Endodermal cell (in vitro differentiated cells): ENCODE results near the gene MKLN1. TPM values are rescaled to one million over a fixed set of nuclear protein-coding genes. Genes with fewer than 3 reads are reported as not detected.

Experiments used
- DNase-seq: peaks from one replicate; pipeline ENCODE4 v3.0.0-alpha.2; 2017
- H3K27ac ChIP-seq: 2 replicates; pipeline ENCODE4 v1.5.1; 2013; ENCODE audit warnings: mild to moderate bottlenecking, low read depth, low read length, moderate library complexity
- H3K27me3 ChIP-seq: 2 replicates; pipeline ENCODE4 v1.6.1; 2013; ENCODE audit warnings: mild to moderate bottlenecking, low read length, moderate library complexity; ENCODE audit not compliant: insufficient read depth, control insufficient read depth, poor library complexity, severe bottlenecking
- H3K36me3 ChIP-seq: 2 replicates; pipeline ENCODE4 v1.7.0; 2013; ENCODE audit warnings: mild to moderate bottlenecking, low read length, moderate library complexity; ENCODE audit not compliant: control insufficient read depth, insufficient read depth
- H3K4me1 ChIP-seq: one replicate; pipeline ENCODE4 v1.7.0; 2013; ENCODE audit warnings: low read length; ENCODE audit not compliant: control insufficient read depth, insufficient read depth
- H3K4me3 ChIP-seq: 2 replicates; pipeline ENCODE4 v1.5.1; 2013; ENCODE audit warnings: mild to moderate bottlenecking, low read length, moderate library complexity
- H3K9ac ChIP-seq: 2 replicates; pipeline ENCODE4 v1.6.1; 2013; ENCODE audit warnings: mild to moderate bottlenecking, low read length, moderate library complexity; ENCODE audit not compliant: poor library complexity, severe bottlenecking; ENCODE audit errors: extremely low read depth
- H3K9me3 ChIP-seq: 2 replicates; pipeline ENCODE4 v1.6.1; 2013; ENCODE audit warnings: mild to moderate bottlenecking, low read length, moderate library complexity; ENCODE audit not compliant: control insufficient read depth
- H3K27ac Mint-ChIP-seq: 2 replicates; pipeline ENCODE4 v1.8.0; 2020; ENCODE audit warnings: mixed read lengths
- H3K27me3 Mint-ChIP-seq: 2 replicates; pipeline ENCODE4 v1.8.0; 2021; ENCODE audit warnings: mild to moderate bottlenecking, mixed read lengths; ENCODE audit not compliant: insufficient read depth
- H3K36me3 Mint-ChIP-seq: 2 replicates; pipeline ENCODE4 v1.8.0; 2020; ENCODE audit warnings: low read depth, mixed read lengths
- H3K4me1 Mint-ChIP-seq: 2 replicates; pipeline ENCODE4 v1.8.0; 2020; ENCODE audit warnings: mixed read lengths
- H3K4me3 Mint-ChIP-seq: 2 replicates; pipeline ENCODE4 v1.8.0; 2020; ENCODE audit warnings: mild to moderate bottlenecking, moderate library complexity, mixed read lengths
- H3K9me3 Mint-ChIP-seq: 2 replicates; pipeline ENCODE4 v1.8.0; 2020; ENCODE audit warnings: mild to moderate bottlenecking, mixed read lengths
- CTCF ChIP-seq: fragments of 200-600 bp; sonication (generic); conservative IDR thresholded peaks from 2 replicates; pipeline ENCODE4 v1.5.0; 2021; ENCODE audit warnings: antibody characterized with exemption, mild to moderate bottlenecking
- WGBS, 2 experiments: methylation state at CpG; one replicate each; pipeline versions ENCODE4 v1.1.5 to v1.1.7; 2013; ENCODE audit warnings: missing lambda C conversion rate in 2 of 2, mixed read lengths in 1 of 2; ENCODE audit not compliant: insufficient coverage in 1 of 2, insufficient read length in 1 of 2; 5-methylcytosine and 5-hydroxymethylcytosine counted together
- total RNA-seq, 2 donors: library from RNA; stranded (reverse); fragmentation: NEBNext Ultra II Directional in 1 of 2; extraction: Animal tissue kit (Norgen Biotek cat#: 25700) in 1 of 2; gene quantifications; 2 replicates in 1 of 2; 3 replicates in 1 of 2; pipeline ENCODE4 v1.2.1, GENCODE V29; 2021

Gene MKLN1
- total RNA-seq, 2 donors from 2014 or later = 69.3 to 71.8 TPM

GRCh38 chr7:131289051-131289450 is 38.6 kb upstream of the MKLN1 start:
- TF ChIP-seq CTCF = no peak
- Mint-ChIP-seq H3K27ac (no peak overlapping the region), H3K36me3 (no peaks in the 10 kb centered on the region), H3K4me3 (no peak overlapping the region), H3K4me1 (no peaks in the 10 kb centered on the region), H3K9me3 (peaks cover 10% of the 10 kb centered on the region), H3K27me3 (no peaks in the 10 kb centered on the region)
- Histone ChIP-seq H3K9ac (no peak overlapping the region), H3K27ac (no peak overlapping the region), H3K4me1 (no peaks in the 10 kb centered on the region), H3K9me3 (peaks cover 9% of the 10 kb centered on the region), H3K27me3 (no peaks in the 10 kb centered on the region), H3K4me3 (no peak overlapping the region), H3K36me3 (no peaks in the 10 kb centered on the region)
- 93% methylated on average over 4 to 5 of the region's 5 CpGs for WGBS, 2 experiments
- DNase-seq = no peak

- Histone ChIP-seq H3K4me1 (no peaks in the 10 kb centered on the region), H3K4me3 (no peak overlapping the region), H3K9ac (no peak overlapping the region), H3K27me3 (no peaks in the 10 kb centered on the region), H3K36me3 (no peaks in the 10 kb centered on the region), H3K9me3 (peaks cover 6% of the 10 kb centered on the region), H3K27ac (no peak overlapping the region)
- no peak for TF ChIP-seq CTCF
- Mint-ChIP-seq H3K27me3 (no peaks in the 10 kb centered on the region), H3K9me3 (peaks cover 9% of the 10 kb centered on the region), H3K27ac (no peak overlapping the region), H3K4me1 (peaks cover 6% of the 10 kb centered on the region), H3K4me3 (no peak overlapping the region), H3K36me3 (no peaks in the 10 kb centered on the region)
- DNase-seq = no peak
- WGBS, 2 experiments = 86 to 95% methylated on average over 3 to 4 of the region's 4 CpGs
Measured at GRCh38 chr7:131292141-131292905, 35.4 kb upstream of the MKLN1 start.

- peaks cover 2% of the 10 kb centered on the region for H3K9me3 ChIP-seq
- H3K36me3 ChIP-seq = no peaks in the 10 kb centered on the region
- H3K9me3 Mint-ChIP-seq = peaks cover 4% of the 10 kb centered on the region
- no peak overlapping the region for H3K27ac ChIP-seq
- no peak overlapping the region for H3K4me3 ChIP-seq
- peaks cover 6% of the 10 kb centered on the region for H3K4me1 Mint-ChIP-seq
- H3K4me3 Mint-ChIP-seq = no peak overlapping the region
- no peaks in the 10 kb centered on the region for H3K27me3 ChIP-seq
- DNase-seq = no peak
- H3K27ac Mint-ChIP-seq = no peak overlapping the region
- no peaks in the 10 kb centered on the region for H3K27me3 Mint-ChIP-seq
- no peak overlapping the region for H3K9ac ChIP-seq
- TF ChIP-seq CTCF = no peak
- no peaks in the 10 kb centered on the region for H3K36me3 Mint-ChIP-seq
- no peaks in the 10 kb centered on the region for H3K4me1 ChIP-seq
- WGBS, 2 experiments = 86 to 100% methylated on average over 1 of the region's 1 CpG
Measured at GRCh38 chr7:131293018-131293417, 34.7 kb upstream of the MKLN1 start.
